Fibroblast of the conjunctiva (primary cell): Measurements from ENCODE around the gene LRRC74B.
A peak's percentile ranks its signal among the peaks of the same experiment; 100 is the strongest.
"Not testable (repeated sequence)": the region's sequence is repeated elsewhere in the genome, so short reads cannot be mapped to it uniquely, and the experiment has no call there.

Experiments
- DNase-seq: peaks from one replicate; pipeline ENCODE4 v3.0.0-alpha.2; 2010; ENCODE audit warnings: low read depth

Gene LRRC74B

GRCh38 chr22:21077884-21078508, 32.2 kb downstream of the LRRC74B start:
- DNase-seq, result no peak

GRCh38 chr22:21078916-21079315, 33.2 kb downstream of the LRRC74B start:
- no peak for DNase-seq

GRCh38 chr22:21079493-21079892, 33.7 kb downstream of the LRRC74B start:
- DNase-seq, result no peak

GRCh38 chr22:21080435-21081137, 34.8 kb downstream of the LRRC74B start:
- no peak for DNase-seq

GRCh38 chr22:21082248-21082647, 36.5 kb downstream of the LRRC74B start:
- DNase-seq, result no peak

GRCh38 chr22:21087119-21087518, 41.4 kb downstream of the LRRC74B start:
- no peak for DNase-seq

GRCh38 chr22:21087926-21088325, 42.2 kb downstream of the LRRC74B start:
- not testable (repeated sequence) for DNase-seq

- not testable (repeated sequence) for DNase-seq
Measured at GRCh38 chr22:21091220-21091619, 45.5 kb downstream of the LRRC74B start.

- no peak for DNase-seq
Measured at GRCh38 chr22:21092797-21093554, 47.2 kb downstream of the LRRC74B start.

GRCh38 chr22:21093555-21094137, 47.9 kb downstream of the LRRC74B start:
- not testable (repeated sequence) for DNase-seq

- no peak for DNase-seq
Measured at GRCh38 chr22:21094911-21095772, 49.4 kb downstream of the LRRC74B start.

- no peak for DNase-seq
Measured at GRCh38 chr22:21095773-21096107, 50.0 kb downstream of the LRRC74B start.

- DNase-seq, result not testable (repeated sequence)
Measured at GRCh38 chr22:21096878-21097277, 51.1 kb downstream of the LRRC74B start.

- DNase-seq, result no peak
Measured at GRCh38 chr22:21098099-21098671, 52.4 kb downstream of the LRRC74B start.

GRCh38 chr22:21099578-21099977, 53.8 kb downstream of the LRRC74B start:
- DNase-seq, result no peak

- DNase-seq, result no peak
Measured at GRCh38 chr22:21100149-21101032, 54.6 kb downstream of the LRRC74B start.

- no peak for DNase-seq
Measured at GRCh38 chr22:21101877-21102638, 56.3 kb downstream of the LRRC74B start.

GRCh38 chr22:21102659-21103267, 57.0 kb downstream of the LRRC74B start:
- DNase-seq, result peak; percentile 37

- DNase-seq, result no peak
Measured at GRCh38 chr22:21103633-21104032, 57.9 kb downstream of the LRRC74B start.
